Loucy (cell line): ENCODE data around the gene PTPRN2.

Experiments used
- H2AFZ ChIP-seq: fragments of 200-600 bp; sonication (generic); 2 replicates; pipeline ENCODE4 v1.6.0; 2016; ENCODE audit warnings: antibody characterized with exemption, mild to moderate bottlenecking, low read length, moderate library complexity
- H3F3A ChIP-seq: fragments of 200-600 bp; 2 replicates; pipeline ENCODE4 v1.6.0; 2016; ENCODE audit warnings: antibody characterized with exemption, low read depth, mild to moderate bottlenecking
- H3K27me3 ChIP-seq: fragments of 200-600 bp; sonication (generic); 2 replicates; pipeline ENCODE4 v1.6.1; 2014; ENCODE audit warnings: low read length, mild to moderate bottlenecking; ENCODE audit not compliant: insufficient read depth, poor library complexity, severe bottlenecking
- H3K36me3 ChIP-seq: fragments of 200-600 bp; sonication (generic); 2 replicates; pipeline ENCODE4 v1.6.1; 2016; ENCODE audit warnings: low read length; ENCODE audit not compliant: insufficient read depth
- H3K4me1 ChIP-seq: fragments of 200-600 bp; sonication (generic); 2 replicates; pipeline ENCODE4 v1.5.1; 2014; ENCODE audit warnings: low read length, mild to moderate bottlenecking; ENCODE audit not compliant: insufficient read depth, poor library complexity, severe bottlenecking
- H3K4me2 ChIP-seq: fragments of 200-600 bp; sonication (generic); 2 replicates; pipeline ENCODE4 v1.6.0; 2014; ENCODE audit warnings: antibody characterized with exemption, low read length, low read depth, mild to moderate bottlenecking; ENCODE audit not compliant: poor library complexity, severe bottlenecking
- H3K4me3 ChIP-seq: fragments of 200-600 bp; sonication (generic); 2 replicates; pipeline ENCODE4 v1.5.1; 2014; ENCODE audit warnings: low read length, mild to moderate bottlenecking, mixed read lengths; ENCODE audit not compliant: poor library complexity, severe bottlenecking
- H3K79me2 ChIP-seq: fragments of 200-600 bp; sonication (generic); 2 replicates; pipeline ENCODE4 v1.6.1; 2014; ENCODE audit warnings: low read length; ENCODE audit not compliant: insufficient read depth
- H3K9ac ChIP-seq: fragments of 200-600 bp; sonication (generic); 2 replicates; pipeline ENCODE4 v1.6.0; 2014; ENCODE audit warnings: mild to moderate bottlenecking, low read depth, low read length, moderate library complexity; ENCODE audit not compliant: poor library complexity, severe bottlenecking
- H3K9me2 ChIP-seq: fragments of 200-600 bp; sonication (generic); replicated peaks from 2 replicates; pipeline ENCODE4 v1.6.1; 2016; ENCODE audit warnings: low read depth, low read length, mixed read lengths
- H3K9me3 ChIP-seq: fragments of 200-600 bp; sonication (generic); 2 replicates; pipeline ENCODE4 v1.6.1; 2014; ENCODE audit warnings: mild to moderate bottlenecking, antibody characterized with exemption, low read length, low read depth; ENCODE audit not compliant: insufficient read depth
- H4K20me1 ChIP-seq: fragments of 200-600 bp; sonication (generic); 2 replicates; pipeline ENCODE4 v1.6.0; 2014; ENCODE audit warnings: antibody characterized with exemption, low read length, mild to moderate bottlenecking; ENCODE audit not compliant: insufficient read depth, poor library complexity, severe bottlenecking
- EZH2phosphoT487 ChIP-seq: fragments of 200-600 bp; IDR thresholded peaks from 2 replicates; pipeline ENCODE4 v1.6.1; 2018; ENCODE audit warnings: antibody characterized with exemption, mild to moderate bottlenecking, moderate library complexity, borderline replicate concordance
- TF ChIP-seq, protein P1 (sequence below): fragments of 200-600 bp; sonication (generic); conservative IDR thresholded peaks from 2 replicates; pipeline ENCODE4 v1.5.1; 2014; ENCODE audit warnings: mild to moderate bottlenecking, antibody characterized with exemption, low read length

The PTPRN2 gene

DNA sequence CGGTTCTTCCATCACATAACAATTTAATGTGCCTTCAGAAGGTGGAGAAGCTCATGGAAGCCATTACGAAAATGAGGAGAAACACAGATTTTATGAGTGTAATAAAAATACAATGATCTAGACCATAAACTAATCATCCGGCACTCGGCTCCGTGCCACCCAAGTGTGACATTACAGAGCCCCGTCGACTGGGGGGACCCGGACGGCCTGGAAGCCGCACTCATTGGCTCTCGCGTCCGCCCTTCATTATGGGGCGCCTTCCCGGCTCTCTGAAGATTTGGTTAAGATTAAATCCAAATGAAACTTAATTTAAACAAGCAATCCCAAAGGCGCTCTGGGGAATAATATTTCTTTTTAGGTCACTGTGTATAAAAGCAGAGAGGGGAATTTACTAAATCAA, 1008.2 kb downstream of the PTPRN2 start:
- Histone ChIP-seq H4K20me1 (no peaks in the 10 kb centered on the region), H3K9me2 (no peaks in the 10 kb centered on the region), H3F3A (no peaks in the 10 kb centered on the region), H3K36me3 (no peaks in the 10 kb centered on the region), H3K4me3 (no peak overlapping the region), H2AFZ (no peak overlapping the region), H3K9me3 (no peaks in the 10 kb centered on the region), H3K4me2 (peak overlapping the region; percentile 64), H3K27me3 (no peaks in the 10 kb centered on the region), H3K79me2 (no peaks in the 10 kb centered on the region), H3K9ac (no peak overlapping the region), H3K4me1 (peaks cover 10% of the 10 kb centered on the region)
- TF ChIP-seq, protein P1, sequence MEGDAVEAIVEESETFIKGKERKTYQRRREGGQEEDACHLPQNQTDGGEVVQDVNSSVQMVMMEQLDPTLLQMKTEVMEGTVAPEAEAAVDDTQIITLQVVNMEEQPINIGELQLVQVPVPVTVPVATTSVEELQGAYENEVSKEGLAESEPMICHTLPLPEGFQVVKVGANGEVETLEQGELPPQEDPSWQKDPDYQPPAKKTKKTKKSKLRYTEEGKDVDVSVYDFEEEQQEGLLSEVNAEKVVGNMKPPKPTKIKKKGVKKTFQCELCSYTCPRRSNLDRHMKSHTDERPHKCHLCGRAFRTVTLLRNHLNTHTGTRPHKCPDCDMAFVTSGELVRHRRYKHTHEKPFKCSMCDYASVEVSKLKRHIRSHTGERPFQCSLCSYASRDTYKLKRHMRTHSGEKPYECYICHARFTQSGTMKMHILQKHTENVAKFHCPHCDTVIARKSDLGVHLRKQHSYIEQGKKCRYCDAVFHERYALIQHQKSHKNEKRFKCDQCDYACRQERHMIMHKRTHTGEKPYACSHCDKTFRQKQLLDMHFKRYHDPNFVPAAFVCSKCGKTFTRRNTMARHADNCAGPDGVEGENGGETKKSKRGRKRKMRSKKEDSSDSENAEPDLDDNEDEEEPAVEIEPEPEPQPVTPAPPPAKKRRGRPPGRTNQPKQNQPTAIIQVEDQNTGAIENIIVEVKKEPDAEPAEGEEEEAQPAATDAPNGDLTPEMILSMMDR, result no peak
- no peak for TF ChIP-seq EZH2phosphoT487

DNA sequence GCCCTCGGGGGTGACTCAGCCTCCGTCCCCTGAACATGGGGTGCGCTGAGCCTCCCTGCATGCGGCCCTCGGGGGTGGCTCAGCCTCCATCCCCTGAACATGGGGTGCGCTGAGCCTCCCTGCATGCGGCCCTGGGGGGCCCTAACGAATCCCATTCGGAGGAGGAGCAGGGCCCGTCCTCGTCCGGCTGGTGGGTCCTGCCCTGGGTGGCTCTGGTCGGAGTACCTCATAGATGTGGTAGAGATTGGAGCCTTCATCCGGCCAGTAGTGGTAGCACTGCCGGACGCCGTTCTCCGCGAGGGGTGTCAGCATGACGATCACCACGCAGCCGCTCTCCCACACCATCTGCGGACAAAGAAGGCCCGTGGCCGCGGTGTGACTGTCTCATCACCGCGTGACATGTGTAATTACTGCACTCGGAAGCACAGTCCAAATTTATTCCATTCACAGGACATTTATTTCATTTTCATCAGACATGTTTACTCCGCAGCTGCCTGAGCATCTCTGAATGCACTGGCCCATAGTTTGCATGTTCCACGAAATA, 1009.8 kb downstream of the PTPRN2 start:
- H3K27me3 ChIP-seq, result no peaks in the 10 kb centered on the region
- no peaks in the 10 kb centered on the region for H3F3A ChIP-seq
- no peaks in the 10 kb centered on the region for H3K9me3 ChIP-seq

DNA sequence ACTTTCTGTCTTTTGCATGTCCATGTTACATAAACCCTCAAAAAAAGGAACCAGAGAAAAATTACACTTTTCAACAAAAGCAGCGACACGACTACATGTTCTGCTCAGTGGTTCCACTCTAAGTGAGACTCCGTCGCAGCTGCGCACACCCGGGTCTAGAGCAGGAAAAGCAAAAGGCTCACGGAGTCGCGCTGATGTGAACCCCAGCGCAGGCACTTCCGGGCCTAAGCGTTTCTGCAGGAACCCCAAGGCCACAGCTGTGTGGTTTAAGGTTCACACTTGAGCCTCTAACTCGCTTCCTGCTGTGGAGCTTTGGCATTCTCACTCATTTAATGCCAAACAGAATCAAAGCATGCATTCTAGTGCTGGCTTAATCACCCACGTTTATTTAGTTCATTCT, 1010.6 kb downstream of the PTPRN2 start:
- Histone ChIP-seq H4K20me1 (no peaks in the 10 kb centered on the region), H3F3A (no peaks in the 10 kb centered on the region), H3K9me2 (no peaks in the 10 kb centered on the region), H3K9me3 (no peaks in the 10 kb centered on the region), H3K27me3 (no peaks in the 10 kb centered on the region), H2AFZ (no peak overlapping the region), H3K4me2 (no peak overlapping the region), H3K4me3 (no peak overlapping the region), H3K9ac (no peak overlapping the region), H3K79me2 (no peaks in the 10 kb centered on the region), H3K36me3 (no peaks in the 10 kb centered on the region), H3K4me1 (peaks cover 10% of the 10 kb centered on the region)
- TF ChIP-seq EZH2phosphoT487, result no peak
- TF ChIP-seq, protein P1, result no peak

More for the DNA sequence above, 1009.8 kb downstream of the PTPRN2 start:
- Histone ChIP-seq H2AFZ (no peak overlapping the region), H3K36me3 (no peaks in the 10 kb centered on the region), H4K20me1 (no peaks in the 10 kb centered on the region), H3K4me3 (no peak overlapping the region), H3K9me2 (no peaks in the 10 kb centered on the region), H3K4me1 (peaks cover 10% of the 10 kb centered on the region), H3K79me2 (no peaks in the 10 kb centered on the region), H3K4me2 (peak overlapping the region; percentile 64), H3K9ac (no peak overlapping the region)
- TF ChIP-seq EZH2phosphoT487, result no peak
- TF ChIP-seq, protein P1, result no peak
